Effector memory CD8-positive, alpha-beta T cell (primary cell): ENCODE measurements around the gene MYO15A.

ENCODE experiments used
- ATAC-seq: fragments of 150-1000 bp; cut with Tn5 transposase; replicated peaks from 2 replicates; pipeline ENCODE4 v1.10.0; 2021; ENCODE audit warnings: mild to moderate bottlenecking, moderate library complexity
- DNase-seq, 3 experiments: peaks; one replicate each; pipeline ENCODE4 v3.0.0; 2021
- H3K27ac Mint-ChIP-seq, 2 donors: one replicate each; pipeline ENCODE4 v1.8.0; 2022; ENCODE audit warnings: mild to moderate bottlenecking in 2 of 2, mixed read lengths in 2 of 2, moderate library complexity in 2 of 2
- H3K27me3 Mint-ChIP-seq, 2 donors: one replicate each; pipeline ENCODE4 v1.8.0; 2022; ENCODE audit warnings: mixed read lengths in 2 of 2
- H3K36me3 Mint-ChIP-seq: one replicate; pipeline ENCODE4 v1.8.0; 2022; ENCODE audit warnings: mild to moderate bottlenecking, moderate library complexity, mixed read lengths; ENCODE audit not compliant: insufficient read depth
- H3K4me1 Mint-ChIP-seq, 2 donors: one replicate each; pipeline ENCODE4 v1.8.0; 2022; ENCODE audit warnings: low read depth in 2 of 2, mixed read lengths in 2 of 2
- H3K4me3 Mint-ChIP-seq, 2 donors: one replicate each; pipeline ENCODE4 v1.8.0; 2022; ENCODE audit warnings: mild to moderate bottlenecking in 2 of 2, mixed read lengths in 2 of 2, moderate library complexity in 2 of 2
- H3K9me3 Mint-ChIP-seq, 2 donors: one replicate each; pipeline ENCODE4 v1.8.0; 2022; ENCODE audit warnings: mixed read lengths in 2 of 2

Gene MYO15A

DNA sequence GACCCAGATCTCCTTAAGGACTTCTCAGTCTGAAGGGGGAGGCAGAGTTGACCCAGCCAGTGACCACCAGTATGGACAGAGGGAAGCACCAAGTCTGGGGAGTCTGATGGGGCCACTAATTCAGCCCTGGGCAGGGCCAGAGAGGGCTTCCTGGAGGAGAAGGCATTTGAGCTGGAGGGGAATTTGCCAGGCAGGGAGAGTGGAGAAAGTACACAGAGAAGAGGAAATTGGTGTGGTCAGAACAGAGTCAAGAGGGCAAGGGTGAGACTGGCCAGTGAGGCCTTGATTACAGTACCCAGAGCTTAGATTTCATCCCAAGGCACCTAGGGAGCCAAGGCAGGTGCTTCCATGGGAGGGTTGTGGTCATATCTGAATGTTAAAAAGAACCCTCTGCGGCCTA, 36.3 kb downstream of the MYO15A start:
- H3K4me3 Mint-ChIP-seq: no peak overlapping the region
- H3K27ac Mint-ChIP-seq: no peak overlapping the region
- DNase-seq (no peak), ATAC-seq (no peak)
- H3K9me3 Mint-ChIP-seq: no peaks in the 10 kb centered on the region
- peaks cover 3 to 6% of the 10 kb centered on the region in 2 donors for H3K4me1 Mint-ChIP-seq
- no peaks in the 10 kb centered on the region for H3K36me3 Mint-ChIP-seq
- H3K27me3 Mint-ChIP-seq: peaks cover 0 to 7% of the 10 kb centered on the region in 2 donors

DNA sequence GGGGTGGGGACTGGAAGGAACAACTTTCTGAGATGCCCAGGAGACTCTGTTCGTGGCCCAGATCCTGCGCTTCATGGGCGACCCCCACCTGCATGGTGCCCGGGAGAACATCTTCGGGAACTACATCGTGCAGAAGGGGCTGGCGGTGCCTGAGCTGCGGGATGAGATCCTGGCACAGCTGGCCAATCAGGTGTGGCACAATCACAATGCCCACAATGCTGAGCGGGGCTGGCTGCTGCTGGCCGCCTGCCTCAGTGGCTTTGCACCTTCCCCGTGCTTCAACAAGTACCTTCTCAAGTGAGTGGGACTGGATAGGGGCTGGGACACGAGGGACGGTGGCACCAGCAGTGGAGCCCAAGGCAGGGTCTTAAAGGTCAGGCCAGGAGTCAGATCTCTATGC, 37.3 kb downstream of the MYO15A start:
- Mint-ChIP-seq H3K27ac (no peak overlapping the region), H3K4me3 (no peak overlapping the region), H3K4me1 (peaks cover 3 to 6% of the 10 kb centered on the region in 2 donors), H3K9me3 (no peaks in the 10 kb centered on the region), H3K27me3 (peaks cover 0 to 7% of the 10 kb centered on the region in 2 donors), H3K36me3 (no peaks in the 10 kb centered on the region)
- ATAC-seq (no peak), DNase-seq (no peak)

DNA sequence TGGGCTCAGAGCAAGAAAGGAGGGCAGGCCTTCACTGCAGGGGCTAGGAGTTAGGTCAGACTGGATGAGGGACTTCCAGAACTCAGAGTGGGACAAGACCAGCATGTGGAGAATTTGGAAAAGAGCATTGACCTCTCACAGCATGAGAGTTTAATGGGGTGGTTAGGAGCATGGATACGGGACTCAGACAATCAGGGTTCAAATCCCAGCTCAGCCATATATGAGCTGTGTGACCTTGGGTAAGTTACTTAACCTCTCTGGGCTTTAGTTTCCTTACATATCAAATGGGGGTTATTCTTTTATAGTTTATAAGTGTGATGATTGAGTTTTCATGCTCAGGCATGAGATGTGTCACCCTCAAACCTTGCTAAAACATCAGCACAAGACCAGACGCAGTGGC, 37.7 kb downstream of the MYO15A start:
- H3K36me3 Mint-ChIP-seq: no peaks in the 10 kb centered on the region
- ATAC-seq: no peak
- H3K27ac Mint-ChIP-seq: no peak overlapping the region
- peaks cover 0 to 1% of the 10 kb centered on the region in 2 donors for H3K4me1 Mint-ChIP-seq
- H3K27me3 Mint-ChIP-seq: peaks cover 0 to 7% of the 10 kb centered on the region in 2 donors
- no peak overlapping the region for H3K4me3 Mint-ChIP-seq
- no peaks in the 10 kb centered on the region for H3K9me3 Mint-ChIP-seq
- no peak for DNase-seq

DNA sequence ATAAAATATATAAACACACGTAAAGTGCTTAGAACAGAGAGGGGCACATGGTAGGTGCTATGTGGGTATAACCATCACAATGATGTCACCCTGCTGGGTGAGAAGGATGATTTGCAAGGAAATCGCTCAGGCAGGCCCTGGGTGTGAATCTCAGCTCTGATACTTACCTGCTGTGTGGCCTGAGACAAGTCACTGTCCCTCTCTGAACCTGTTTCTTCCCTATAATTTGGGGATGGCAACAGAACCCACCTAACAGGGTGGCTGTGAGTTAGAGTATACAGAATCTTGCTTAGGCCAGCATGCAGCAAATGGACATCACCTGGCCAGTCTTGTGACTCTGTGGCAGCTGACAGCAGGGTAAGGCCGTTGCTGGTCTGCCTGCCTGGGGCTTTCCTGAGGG, 38.4 kb downstream of the MYO15A start:
- ATAC-seq: no peak
- Mint-ChIP-seq H3K4me1 (no peaks in the 10 kb centered on the region), H3K27ac (peak overlapping the region in 1 of 2 donors; percentile 29), H3K27me3 (peaks cover 0 to 7% of the 10 kb centered on the region in 2 donors), H3K9me3 (no peaks in the 10 kb centered on the region), H3K36me3 (no peaks in the 10 kb centered on the region), H3K4me3 (no peak overlapping the region)
- DNase-seq: no peak

DNA sequence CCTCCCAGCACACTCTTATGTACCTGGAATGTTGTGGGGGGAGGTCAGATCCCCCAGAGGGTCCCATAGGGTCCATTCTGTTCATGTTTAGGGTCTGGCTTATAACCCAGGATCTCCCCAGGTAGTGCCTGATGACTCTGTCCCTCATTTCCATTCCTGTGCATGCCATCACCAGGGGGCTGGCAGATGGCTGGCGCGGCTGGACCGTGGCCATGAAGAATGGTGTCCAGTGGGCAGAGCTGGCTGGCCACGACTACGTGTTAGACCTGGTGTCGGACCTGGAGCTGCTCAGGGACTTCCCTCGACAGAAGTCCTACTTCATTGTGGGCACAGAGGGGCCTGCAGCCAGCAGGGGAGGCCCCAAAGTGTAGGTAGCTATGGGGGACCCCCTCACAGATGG, 40.0 kb downstream of the MYO15A start:
- Mint-ChIP-seq H3K4me1 (peaks cover under 1% of the 10 kb centered on the region in 2 donors), H3K27ac (peak overlapping the region in 1 of 2 donors; percentile 17), H3K36me3 (no peaks in the 10 kb centered on the region), H3K4me3 (no peak overlapping the region), H3K9me3 (no peaks in the 10 kb centered on the region), H3K27me3 (no peaks in the 10 kb centered on the region)
- DNase-seq: no peak
- no peak for ATAC-seq

DNA sequence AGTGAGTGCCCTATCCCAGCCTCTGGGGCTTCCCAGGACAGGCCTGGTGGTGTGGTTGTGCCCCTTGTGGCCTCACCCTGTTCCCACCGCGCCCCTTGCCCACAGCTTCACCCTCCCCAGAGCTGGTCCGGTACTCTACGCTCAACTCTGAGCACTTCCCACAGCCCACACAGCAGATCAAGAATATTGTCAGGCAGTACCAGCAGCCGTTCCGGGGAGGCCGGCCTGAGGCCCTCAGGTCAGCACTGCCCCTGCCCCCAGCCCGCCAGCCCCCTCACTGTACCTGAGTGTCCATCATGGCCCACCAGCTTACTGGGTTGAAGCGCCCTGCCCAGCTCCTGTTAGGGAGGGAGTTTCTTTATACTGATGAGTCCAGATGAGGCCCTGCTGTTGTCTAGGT, 42.7 kb downstream of the MYO15A start:
- H3K9me3 Mint-ChIP-seq: no peaks in the 10 kb centered on the region

DNA sequence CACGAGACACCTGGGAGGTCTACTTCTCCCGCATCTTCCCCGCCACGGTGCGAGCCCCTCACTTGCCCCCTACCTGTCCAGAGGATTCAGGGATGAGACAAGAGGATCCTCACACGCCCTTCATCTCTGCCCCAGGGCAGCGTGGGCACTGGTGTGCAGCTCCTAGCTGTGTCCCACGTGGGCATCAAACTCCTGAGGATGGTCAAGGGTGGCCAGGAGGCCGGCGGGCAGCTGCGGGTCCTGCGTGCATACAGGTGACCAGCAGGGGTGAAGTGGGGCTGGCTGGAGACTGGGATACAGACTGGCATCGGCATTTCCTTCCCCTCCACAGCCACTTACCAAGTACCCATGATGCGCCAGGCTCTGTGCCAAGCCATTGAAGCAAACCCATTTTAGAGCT, 46.6 kb downstream of the MYO15A start:
- H3K36me3 Mint-ChIP-seq: peaks cover 3% of the 10 kb centered on the region
- peaks cover 12 to 15% of the 10 kb centered on the region in 2 donors for H3K4me1 Mint-ChIP-seq
- no peak overlapping the region for H3K4me3 Mint-ChIP-seq

More for the DNA sequence above, 42.7 kb downstream of the MYO15A start:
- Mint-ChIP-seq H3K27me3 (no peaks in the 10 kb centered on the region), H3K4me1 (peaks cover 3 to 6% of the 10 kb centered on the region in 2 donors), H3K27ac (no peak overlapping the region), H3K36me3 (no peaks in the 10 kb centered on the region), H3K4me3 (no peak overlapping the region)
- no peak for ATAC-seq
- no peak for DNase-seq

DNA sequence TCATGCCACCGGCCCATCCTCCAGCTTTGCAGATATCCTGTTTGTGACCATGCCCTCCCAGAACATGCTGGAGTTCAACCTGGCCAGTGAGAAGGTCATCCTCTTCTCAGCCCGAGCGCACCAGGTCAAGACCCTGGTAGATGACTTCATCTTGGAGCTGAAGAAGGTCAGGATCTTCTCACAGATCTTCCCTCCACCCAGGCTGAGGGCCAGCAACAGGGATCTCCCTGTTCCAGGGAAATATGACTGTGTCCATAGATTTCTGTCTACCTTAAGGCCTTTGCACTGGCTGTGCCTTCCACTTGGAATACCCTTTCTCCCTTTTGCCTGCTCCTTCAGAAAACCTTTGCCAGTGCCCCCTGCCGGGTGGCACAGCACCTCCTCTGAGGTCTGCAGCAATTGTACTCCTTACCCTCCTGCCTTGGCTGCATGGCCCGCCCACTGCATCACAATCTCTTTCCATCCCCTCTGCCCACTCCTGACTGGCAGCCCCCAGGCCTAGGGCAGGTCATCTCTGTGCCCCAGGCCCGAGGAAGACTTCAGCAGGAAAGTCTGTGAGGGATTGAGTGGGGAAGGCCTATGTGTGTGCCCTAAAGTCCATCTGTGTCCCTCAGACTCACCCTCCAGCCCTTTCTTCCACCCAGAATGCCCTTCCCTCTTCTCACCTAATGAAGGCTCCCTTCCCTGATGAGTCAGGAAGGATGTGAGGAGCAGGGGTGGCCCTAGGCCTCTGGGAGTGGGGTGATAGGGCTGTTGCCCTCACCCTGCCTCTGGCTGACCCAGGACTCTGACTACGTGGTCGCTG, 47.8 kb downstream of the MYO15A start:
- H3K4me3 Mint-ChIP-seq: no peak overlapping the region
- H3K4me1 Mint-ChIP-seq: peaks cover 12 to 15% of the 10 kb centered on the region in 2 donors
- peak overlapping the region; percentile 6 to 66 for H3K27ac Mint-ChIP-seq
- DNase-seq: no peak
- H3K36me3 Mint-ChIP-seq: peaks cover 3% of the 10 kb centered on the region
- H3K27me3 Mint-ChIP-seq: peaks cover 0 to 2% of the 10 kb centered on the region in 2 donors
- ATAC-seq: no peak
- no peaks in the 10 kb centered on the region for H3K9me3 Mint-ChIP-seq

More for the DNA sequence above, 46.6 kb downstream of the MYO15A start:
- Mint-ChIP-seq H3K9me3 (no peaks in the 10 kb centered on the region), H3K27ac (peak overlapping the region in 1 of 2 donors; percentile 7), H3K27me3 (no peaks in the 10 kb centered on the region)
- ATAC-seq (no peak), DNase-seq (no peak)

DNA sequence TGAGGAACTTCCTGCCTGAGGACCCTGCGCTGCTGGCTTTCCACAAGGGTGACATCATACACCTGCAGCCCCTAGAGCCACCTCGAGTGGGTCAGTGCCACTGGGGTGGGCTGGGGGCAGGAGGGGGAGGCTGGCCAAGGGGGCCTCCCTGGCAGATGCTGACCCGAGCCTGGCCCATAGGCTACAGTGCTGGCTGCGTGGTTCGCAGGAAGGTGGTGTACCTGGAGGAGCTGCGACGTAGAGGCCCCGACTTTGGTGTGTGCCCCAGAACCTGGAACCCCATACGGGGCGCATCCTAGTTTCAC, 48.4 kb downstream of the MYO15A start:
- Mint-ChIP-seq H3K9me3 (no peaks in the 10 kb centered on the region), H3K4me3 (no peak overlapping the region), H3K27ac (peak overlapping the region in 1 of 2 donors; percentile 66), H3K4me1 (peaks cover 12 to 15% of the 10 kb centered on the region in 2 donors), H3K27me3 (peaks cover 0 to 7% of the 10 kb centered on the region in 2 donors), H3K36me3 (peaks cover 3% of the 10 kb centered on the region)
- ATAC-seq (no peak), DNase-seq (no peak)

DNA sequence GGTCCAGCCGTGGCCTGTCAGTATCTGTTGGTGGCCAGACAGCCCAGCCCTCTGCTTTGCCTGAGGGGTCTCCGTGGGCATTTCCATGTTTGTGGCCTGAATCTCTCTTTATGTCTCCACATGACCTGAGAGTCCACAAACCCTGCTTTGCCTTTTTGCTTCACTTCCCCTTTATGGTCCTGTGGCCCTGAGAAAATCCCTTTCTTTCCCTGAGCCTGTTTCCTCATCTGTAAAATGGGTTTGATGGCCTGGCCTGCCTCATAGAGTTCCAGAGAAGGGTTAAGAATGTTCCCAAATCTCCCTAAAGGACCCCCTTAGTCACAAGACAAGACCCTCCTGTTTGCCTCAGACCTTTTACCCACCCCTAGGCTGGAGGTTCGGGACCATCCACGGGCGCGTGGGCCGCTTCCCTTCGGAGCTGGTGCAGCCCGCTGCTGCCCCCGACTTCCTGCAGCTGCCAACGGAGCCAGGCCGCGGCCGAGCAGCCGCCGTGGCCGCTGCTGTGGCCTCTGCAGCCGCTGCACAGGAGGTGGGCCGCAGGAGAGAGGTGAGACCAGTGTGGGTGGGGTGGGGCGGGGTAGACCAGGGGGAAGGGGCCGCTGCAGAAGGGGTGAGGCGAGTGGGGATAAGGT, 48.9 kb downstream of the MYO15A start:
- Mint-ChIP-seq H3K4me1 (peaks cover 12 to 15% of the 10 kb centered on the region in 2 donors), H3K36me3 (peaks cover 3% of the 10 kb centered on the region), H3K9me3 (no peaks in the 10 kb centered on the region), H3K27ac (peak overlapping the region; percentile 42 to 75), H3K4me3 (peak overlapping the region; percentile 83 to 85), H3K27me3 (peaks cover 0 to 8% of the 10 kb centered on the region in 2 donors)
- no peak for ATAC-seq
- no peak for DNase-seq

DNA sequence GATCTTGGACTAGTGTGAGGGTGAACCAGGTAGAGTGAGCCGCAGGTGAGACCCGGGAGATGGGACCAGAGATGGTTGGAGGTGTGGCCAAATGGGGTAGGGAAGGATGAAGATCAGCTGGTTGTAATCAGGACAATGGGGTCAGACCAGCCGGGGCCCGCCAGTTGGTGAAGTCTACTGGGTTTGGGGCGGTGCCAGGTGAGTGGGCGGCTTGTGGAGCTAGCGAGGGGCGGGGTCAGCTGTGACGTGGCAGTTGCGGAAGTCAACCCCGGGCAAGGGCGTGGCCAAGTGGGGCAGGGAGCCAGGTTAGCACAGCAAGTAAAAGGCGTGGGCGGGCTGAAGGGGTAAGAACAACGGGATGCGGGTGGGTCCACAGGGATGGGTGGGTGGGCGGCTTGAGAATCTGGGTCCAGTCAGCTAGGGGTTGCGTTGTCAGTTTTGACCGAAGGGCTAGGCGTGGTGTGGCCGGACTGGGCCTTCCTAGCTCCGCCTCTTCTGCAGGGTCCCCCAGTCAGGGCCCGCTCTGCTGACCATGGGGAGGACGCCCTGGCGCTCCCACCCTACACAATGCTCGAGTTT, 49.6 kb downstream of the MYO15A start:
- H3K4me3 Mint-ChIP-seq: peak overlapping the region; percentile 83 to 85
- peaks cover 12 to 15% of the 10 kb centered on the region in 2 donors for H3K4me1 Mint-ChIP-seq
- peaks cover 0 to 8% of the 10 kb centered on the region in 2 donors for H3K27me3 Mint-ChIP-seq
- peak; percentile 91 for ATAC-seq
- H3K27ac Mint-ChIP-seq: peak overlapping the region; percentile 42 to 75
- H3K9me3 Mint-ChIP-seq: no peaks in the 10 kb centered on the region
- DNase-seq: peak; percentile 92 to 94 (median 93)
- peaks cover 3% of the 10 kb centered on the region for H3K36me3 Mint-ChIP-seq

DNA sequence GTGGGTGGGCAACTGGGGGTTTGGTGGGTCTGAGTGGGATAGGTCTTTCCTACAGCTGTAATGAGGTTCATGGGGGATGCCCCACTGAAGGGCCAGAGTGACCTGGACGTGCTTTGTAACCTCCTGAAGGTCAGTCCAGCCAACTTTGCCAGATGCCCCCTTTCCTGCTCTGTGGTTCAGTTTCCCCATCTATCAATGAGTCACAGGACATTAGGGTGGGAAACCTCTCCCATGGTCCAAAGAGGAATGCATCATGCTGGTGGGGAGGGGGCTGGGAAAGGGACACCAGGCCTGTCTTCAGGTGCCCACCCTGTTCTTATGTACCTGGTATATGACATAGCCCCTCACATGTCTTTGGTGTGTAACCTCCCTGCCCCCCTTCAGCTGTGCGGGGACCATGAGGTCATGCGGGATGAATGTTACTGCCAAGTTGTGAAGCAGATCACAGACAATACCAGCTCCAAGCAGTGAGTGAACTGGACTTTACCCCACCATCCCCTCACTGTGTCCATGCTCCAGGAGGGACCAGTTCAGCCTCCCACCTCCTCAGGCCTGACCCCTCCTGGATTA, 51.1 kb downstream of the MYO15A start:
- Mint-ChIP-seq H3K9me3 (no peaks in the 10 kb centered on the region), H3K27me3 (peaks cover 0 to 8% of the 10 kb centered on the region in 2 donors), H3K4me3 (peak overlapping the region; percentile 70 to 83), H3K4me1 (peaks cover 8 to 9% of the 10 kb centered on the region in 2 donors), H3K27ac (peak overlapping the region in 1 of 2 donors; percentile 85), H3K36me3 (peaks cover 3% of the 10 kb centered on the region)
- ATAC-seq (no peak), DNase-seq (no peak)

DNA sequence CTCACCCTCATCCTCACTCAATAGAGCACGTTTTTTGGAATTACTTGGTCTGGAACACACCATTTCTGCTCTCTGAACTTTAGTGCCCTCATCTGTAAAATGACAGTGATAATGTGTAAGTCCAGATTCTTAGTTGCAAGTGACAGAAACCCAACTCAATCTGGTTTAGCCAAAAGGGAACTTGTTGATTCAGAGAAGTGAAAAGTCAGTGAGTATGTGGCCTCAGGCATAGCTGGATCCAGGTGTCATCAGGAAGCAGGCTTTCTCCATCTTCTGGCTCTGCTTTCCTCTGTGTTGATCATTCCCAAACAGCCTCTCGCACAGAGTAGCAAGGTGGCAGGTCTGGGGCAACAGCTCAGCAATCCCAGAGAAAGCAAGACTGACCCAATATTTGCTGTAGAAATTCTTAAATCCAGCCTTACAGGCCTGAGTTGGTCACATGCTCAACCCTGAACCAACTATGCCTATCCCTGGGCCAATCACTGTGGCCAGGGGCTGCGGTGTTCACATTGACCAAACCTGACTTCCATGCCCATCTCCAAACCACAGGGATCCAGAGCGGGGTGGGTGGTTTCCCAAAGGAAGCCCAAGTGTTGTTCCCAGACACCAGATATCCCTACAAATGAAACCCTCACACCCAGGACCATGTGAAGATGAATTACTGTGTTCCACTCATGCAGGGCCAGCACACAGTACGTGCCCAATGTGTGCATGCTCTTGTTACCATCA, 51.7 kb downstream of the MYO15A start:
- Mint-ChIP-seq H3K27ac (no peak overlapping the region), H3K27me3 (peaks cover 0 to 8% of the 10 kb centered on the region in 2 donors), H3K9me3 (no peaks in the 10 kb centered on the region), H3K36me3 (peaks cover 3% of the 10 kb centered on the region), H3K4me1 (peaks cover 8 to 9% of the 10 kb centered on the region in 2 donors), H3K4me3 (peak overlapping the region in 1 of 2 donors; percentile 83)
- DNase-seq: no peak
- no peak for ATAC-seq
